SK-N-SH (cell line): ENCODE measurements around the gene SLC52A3. TPM values are rescaled to one million over a fixed set of nuclear protein-coding genes. Genes with fewer than 3 reads are reported as not detected.
"Not testable (repeated sequence)": the region's sequence is repeated elsewhere in the genome, so short reads cannot be mapped to it uniquely, and the experiment has no call there.

Experiments
- CTCF ChIA-PET: fragments of 300-600, 350-600 bp; formaldehyde crosslinking; extraction: SDS; loops from one replicate; lab custom pipeline; 2021; lab: Yijun Ruan, JAX
- POLR2A ChIA-PET: fragments of 350-600 bp; sonication (Branson Sonifier 250); formaldehyde crosslinking; extraction: SDS; loops from one replicate; lab custom pipeline; 2020; ENCODE audit warnings: antibody characterized with exemption, inconsistent platforms; lab: Yijun Ruan, JAX
- DNase-seq: peaks from one replicate; pipeline ENCODE4 v3.0.0; 2012
- H2AFZ ChIP-seq: fragments of 200-600 bp; sonication (generic); 2 replicates; pipeline ENCODE4 v1.8.1; 2016; ENCODE audit warnings: antibody characterized with exemption, mild to moderate bottlenecking, low read depth
- H3F3A ChIP-seq: fragments of 200-600 bp; sonication (generic); replicated peaks from 2 replicates; pipeline ENCODE3; 2016; ENCODE audit warnings: antibody characterized with exemption, mild to moderate bottlenecking; ENCODE audit not compliant: insufficient read depth
- H3K27ac ChIP-seq, 2 experiments: fragments of 200-500 bp in 1 of 2; fragments of 200-600 bp in 1 of 2; sonication (Bioruptor generic) in 1 of 2; sonication (generic), shearing (Covaris generic) in 1 of 2; 2 replicates each; pipeline versions ENCODE4 v1.5.1 to v1.6.1; 2014 to 2016; ENCODE audit warnings: low read depth in 2 of 2, inconsistent platforms in 1 of 2, low read length in 1 of 2, mild to moderate bottlenecking in 1 of 2, mixed read lengths in 1 of 2
- H3K27me3 ChIP-seq: fragments of 200-600 bp; sonication (generic), shearing (Covaris generic); 2 replicates; pipeline ENCODE4 v1.6.1; 2016; ENCODE audit warnings: mixed run types; ENCODE audit not compliant: insufficient read depth
- H3K36me3 ChIP-seq, 2 experiments: fragments of 200-500 bp in 1 of 2; fragments of 200-600 bp in 1 of 2; sonication (Bioruptor generic) in 1 of 2; sonication (generic) in 1 of 2; replicated peaks in 1 of 2; 2 replicates each; pipeline versions ENCODE3 to v1.5.1; 2014 to 2016; ENCODE audit warnings: low read length in 1 of 2, mild to moderate bottlenecking in 1 of 2; ENCODE audit not compliant: insufficient read depth in 2 of 2, control insufficient read depth in 1 of 2
- H3K4me1 ChIP-seq, 2 experiments: fragments of 200-500 bp in 1 of 2; fragments of 200-600 bp in 1 of 2; sonication (Bioruptor generic) in 1 of 2; sonication (generic), shearing (Covaris generic) in 1 of 2; 2 replicates each; pipeline versions ENCODE4 v1.5.1 to v1.6.1; 2014 to 2016; ENCODE audit warnings: low read depth in 1 of 2, low read length in 1 of 2, mixed run types in 1 of 2; ENCODE audit not compliant: insufficient read depth in 2 of 2, control insufficient read depth in 1 of 2
- H3K4me2 ChIP-seq: fragments of 200-600 bp; sonication (generic), shearing (Covaris generic); 2 replicates; pipeline ENCODE4 v1.6.1; 2017; ENCODE audit warnings: mixed run types
- H3K4me3 ChIP-seq, 2 experiments: fragments of 200-500 bp in 1 of 2; fragments of 200-600 bp in 1 of 2; sonication (Bioruptor generic) in 1 of 2; sonication (generic), shearing (Covaris generic) in 1 of 2; 2 replicates each; pipeline versions ENCODE4 v1.5.1 to v1.8.1; 2014 to 2016; ENCODE audit warnings: low read depth in 2 of 2, inconsistent platforms in 1 of 2, low read length in 1 of 2, mild to moderate bottlenecking in 1 of 2, mixed read lengths in 1 of 2, moderate library complexity in 1 of 2
- H3K79me2 ChIP-seq: fragments of 200-600 bp; sonication (generic); 2 replicates; pipeline ENCODE4 v1.8.1; 2017; ENCODE audit warnings: mild to moderate bottlenecking; ENCODE audit not compliant: insufficient read depth
- H3K9ac ChIP-seq: fragments of 200-600 bp; sonication (generic); 2 replicates; pipeline ENCODE4 v1.6.1; 2017; ENCODE audit warnings: mixed run types
- H3K9me2 ChIP-seq: fragments of 200-600 bp; sonication (generic); 2 replicates; pipeline ENCODE4 v1.6.1; 2017; ENCODE audit warnings: mixed run types
- H3K9me3 ChIP-seq: fragments of 200-600 bp; sonication (generic); 2 replicates; pipeline ENCODE4 v1.6.1; 2017; ENCODE audit warnings: mixed run types, mild to moderate bottlenecking, moderate library complexity
- H4K20me1 ChIP-seq: fragments of 200-600 bp; sonication (generic); 2 replicates; pipeline ENCODE4 v1.6.1; 2017; ENCODE audit warnings: mild to moderate bottlenecking, mixed run types; ENCODE audit not compliant: insufficient read depth
- CHD2 ChIP-seq: fragments of 150-350 bp; IDR thresholded peaks from 2 replicates; pipeline ENCODE4 v1.6.1; 2018; ENCODE audit warnings: low read length; ENCODE audit not compliant: partially characterized antibody
- NRF1 ChIP-seq: IDR thresholded peaks from 2 replicates; pipeline ENCODE4 v1.6.1; 2012; ENCODE audit warnings: low read depth, mild to moderate bottlenecking, low read length
- POLR2AphosphoS5 ChIP-seq: IDR thresholded peaks from 2 replicates; pipeline ENCODE4 v1.6.1; 2012; ENCODE audit warnings: low read depth, low read length
- RFX5 ChIP-seq: IDR thresholded peaks from 2 replicates; pipeline ENCODE4 v1.6.1; 2012; ENCODE audit warnings: mild to moderate bottlenecking, improper control_type of control experiment, low read length
- TEAD4 ChIP-seq: IDR thresholded peaks from 2 replicates; pipeline ENCODE4 v1.4.0; 2012; ENCODE audit warnings: mild to moderate bottlenecking, borderline replicate concordance; ENCODE audit not compliant: insufficient read depth
- WGBS: methylation state at CpG from one replicate; pipeline ENCODE4 v1.1.6; 2017; ENCODE audit warnings: low lambda C conversion rate; 5-methylcytosine and 5-hydroxymethylcytosine counted together
- polyA plus RNA-seq, 3 experiments: library from polyadenylated mRNA; depleted of rRNA; stranded (reverse); fragments of >200 nt; gene quantifications; 2 replicates each; pipeline ENCODE4 v1.2.3, GENCODE V29; 2012
- TF ChIP-seq, protein P1 (sequence below): IDR thresholded peaks from 2 replicates; pipeline ENCODE4; 2012
- TF ChIP-seq, protein P2 (sequence below): IDR thresholded peaks from 2 replicates; pipeline ENCODE4 v1.4.0; 2012; ENCODE audit warnings: low read depth, borderline replicate concordance
- TF ChIP-seq, protein P3 (sequence below): fragments of 150-350 bp; IDR thresholded peaks from 2 replicates; pipeline ENCODE4 v1.6.1; 2016; ENCODE audit warnings: mild to moderate bottlenecking, low read depth, low read length
- TF ChIP-seq, protein P4 (sequence below): fragments of 200-600 bp; sonication (generic); IDR thresholded peaks from 2 replicates; pipeline ENCODE4 v1.6.1; 2017; ENCODE audit warnings: antibody characterized with exemption, mild to moderate bottlenecking, moderate library complexity

SLC52A3 gene
- polyA plus RNA-seq, 1 of the 3 experiments (the other 2 are of a cell fraction), result not detected

DNA sequence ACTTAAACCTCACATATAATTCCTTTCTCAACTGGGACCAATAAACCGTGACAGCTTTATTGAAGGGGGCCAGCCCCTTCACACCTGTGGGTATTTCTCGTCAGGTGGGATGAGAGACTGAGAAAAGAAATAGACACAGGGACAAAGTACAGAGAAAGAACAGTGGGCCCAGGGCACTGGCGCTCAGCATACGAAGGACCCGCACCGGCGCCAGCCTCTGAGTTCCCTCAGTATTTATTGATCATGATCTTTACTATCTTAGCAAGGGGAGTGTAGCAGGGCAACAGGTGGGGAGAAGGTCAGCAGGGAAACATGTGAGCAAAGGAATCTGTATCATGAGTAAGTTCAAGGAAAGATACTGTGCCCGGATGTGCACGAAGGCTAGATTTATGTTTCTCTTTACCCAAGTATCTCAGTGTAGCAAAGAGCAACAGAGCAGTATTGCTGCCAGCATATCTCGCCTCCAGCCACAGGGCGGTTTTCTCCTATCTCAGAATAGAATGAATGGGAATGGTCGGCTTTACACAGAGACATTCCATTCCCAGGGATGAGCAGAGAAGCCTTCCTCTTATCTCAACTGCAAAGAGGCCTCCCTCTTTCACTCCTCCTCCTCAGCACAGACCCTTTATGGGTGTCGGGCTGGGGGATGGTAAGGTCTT is 43.6 kb upstream of the SLC52A3 start:
- H3K27me3 ChIP-seq, H3K27ac ChIP-seq, H3K36me3 ChIP-seq, H3K4me3 ChIP-seq, H3K9me3 ChIP-seq, H3K9me2 ChIP-seq, H3F3A ChIP-seq, H3K4me1 ChIP-seq, H3K79me2 ChIP-seq, H3K4me2 ChIP-seq, H3K9ac ChIP-seq, POLR2A ChIA-PET, H4K20me1 ChIP-seq, DNase-seq, H2AFZ ChIP-seq: not testable (repeated sequence)
- CTCF ChIA-PET, result interaction anchor here (1.3 to 1.4 kb wide), 2 partner anchors 144 to 297 kb away, joined by 3 to 6 read pairs; no protein-coding TSS in a partner anchor
- 56% methylated on average over 13 of the region's 13 CpGs for WGBS

DNA sequence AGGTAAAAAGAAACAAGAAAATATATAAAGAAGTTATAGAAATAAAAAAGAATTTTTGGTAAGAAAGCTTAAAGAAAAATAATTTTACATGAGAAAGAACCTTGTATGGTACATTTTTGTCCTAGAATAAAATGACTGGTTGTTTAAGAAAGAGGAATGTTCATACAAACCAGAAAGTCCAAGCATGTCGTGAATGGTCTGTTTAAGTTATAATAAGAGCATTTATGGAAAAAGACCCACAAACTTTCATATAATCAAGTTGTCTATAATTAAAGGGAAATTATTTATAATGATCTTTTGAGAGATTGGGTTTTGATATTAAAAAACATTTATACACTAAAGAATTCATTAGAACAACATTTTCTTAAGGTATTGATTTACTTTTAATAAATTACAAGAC is 37.4 kb upstream of the SLC52A3 start:
- ChIA-PET CTCF (interaction anchor here (1.2 to 3.2 kb wide), 5 partner anchors 9 to 151 kb away, joined by 3 to 16 read pairs (median 4); no protein-coding TSS in a partner anchor), POLR2A (no interaction called here)
- Histone ChIP-seq H3K4me1 (no peaks in the 10 kb centered on the region), H3K27ac (no peak overlapping the region), H4K20me1 (no peaks in the 10 kb centered on the region), H3K9me2 (no peaks in the 10 kb centered on the region), H3K27me3 (no peaks in the 10 kb centered on the region), H3F3A (no peaks in the 10 kb centered on the region), H3K4me3 (no peak overlapping the region), H3K9ac (no peak overlapping the region), H2AFZ (no peak overlapping the region), H3K9me3 (peaks cover 9% of the 10 kb centered on the region), H3K79me2 (no peaks in the 10 kb centered on the region), H3K36me3 (no peaks in the 10 kb centered on the region), H3K4me2 (no peak overlapping the region)
- no peak for TF ChIP-seq CHD2
- no peak for TF ChIP-seq POLR2AphosphoS5
- TF ChIP-seq, protein P1, sequence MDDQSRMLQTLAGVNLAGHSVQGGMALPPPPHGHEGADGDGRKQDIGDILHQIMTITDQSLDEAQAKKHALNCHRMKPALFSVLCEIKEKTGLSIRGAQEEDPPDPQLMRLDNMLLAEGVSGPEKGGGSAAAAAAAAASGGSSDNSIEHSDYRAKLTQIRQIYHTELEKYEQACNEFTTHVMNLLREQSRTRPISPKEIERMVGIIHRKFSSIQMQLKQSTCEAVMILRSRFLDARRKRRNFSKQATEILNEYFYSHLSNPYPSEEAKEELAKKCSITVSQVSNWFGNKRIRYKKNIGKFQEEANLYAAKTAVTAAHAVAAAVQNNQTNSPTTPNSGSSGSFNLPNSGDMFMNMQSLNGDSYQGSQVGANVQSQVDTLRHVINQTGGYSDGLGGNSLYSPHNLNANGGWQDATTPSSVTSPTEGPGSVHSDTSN, result no peak
- no peak for TF ChIP-seq TEAD4
- TF ChIP-seq RFX5, result no peak
- TF ChIP-seq, protein P2, sequence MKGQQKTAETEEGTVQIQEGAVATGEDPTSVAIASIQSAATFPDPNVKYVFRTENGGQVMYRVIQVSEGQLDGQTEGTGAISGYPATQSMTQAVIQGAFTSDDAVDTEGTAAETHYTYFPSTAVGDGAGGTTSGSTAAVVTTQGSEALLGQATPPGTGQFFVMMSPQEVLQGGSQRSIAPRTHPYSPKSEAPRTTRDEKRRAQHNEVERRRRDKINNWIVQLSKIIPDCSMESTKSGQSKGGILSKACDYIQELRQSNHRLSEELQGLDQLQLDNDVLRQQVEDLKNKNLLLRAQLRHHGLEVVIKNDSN, result no peak
- TF ChIP-seq NRF1, result no peak
- TF ChIP-seq, protein P3, sequence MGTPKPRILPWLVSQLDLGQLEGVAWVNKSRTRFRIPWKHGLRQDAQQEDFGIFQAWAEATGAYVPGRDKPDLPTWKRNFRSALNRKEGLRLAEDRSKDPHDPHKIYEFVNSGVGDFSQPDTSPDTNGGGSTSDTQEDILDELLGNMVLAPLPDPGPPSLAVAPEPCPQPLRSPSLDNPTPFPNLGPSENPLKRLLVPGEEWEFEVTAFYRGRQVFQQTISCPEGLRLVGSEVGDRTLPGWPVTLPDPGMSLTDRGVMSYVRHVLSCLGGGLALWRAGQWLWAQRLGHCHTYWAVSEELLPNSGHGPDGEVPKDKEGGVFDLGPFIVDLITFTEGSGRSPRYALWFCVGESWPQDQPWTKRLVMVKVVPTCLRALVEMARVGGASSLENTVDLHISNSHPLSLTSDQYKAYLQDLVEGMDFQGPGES, result no peak
- TF ChIP-seq, protein P4, sequence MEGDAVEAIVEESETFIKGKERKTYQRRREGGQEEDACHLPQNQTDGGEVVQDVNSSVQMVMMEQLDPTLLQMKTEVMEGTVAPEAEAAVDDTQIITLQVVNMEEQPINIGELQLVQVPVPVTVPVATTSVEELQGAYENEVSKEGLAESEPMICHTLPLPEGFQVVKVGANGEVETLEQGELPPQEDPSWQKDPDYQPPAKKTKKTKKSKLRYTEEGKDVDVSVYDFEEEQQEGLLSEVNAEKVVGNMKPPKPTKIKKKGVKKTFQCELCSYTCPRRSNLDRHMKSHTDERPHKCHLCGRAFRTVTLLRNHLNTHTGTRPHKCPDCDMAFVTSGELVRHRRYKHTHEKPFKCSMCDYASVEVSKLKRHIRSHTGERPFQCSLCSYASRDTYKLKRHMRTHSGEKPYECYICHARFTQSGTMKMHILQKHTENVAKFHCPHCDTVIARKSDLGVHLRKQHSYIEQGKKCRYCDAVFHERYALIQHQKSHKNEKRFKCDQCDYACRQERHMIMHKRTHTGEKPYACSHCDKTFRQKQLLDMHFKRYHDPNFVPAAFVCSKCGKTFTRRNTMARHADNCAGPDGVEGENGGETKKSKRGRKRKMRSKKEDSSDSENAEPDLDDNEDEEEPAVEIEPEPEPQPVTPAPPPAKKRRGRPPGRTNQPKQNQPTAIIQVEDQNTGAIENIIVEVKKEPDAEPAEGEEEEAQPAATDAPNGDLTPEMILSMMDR, result no peak
- WGBS, result 2% methylated on average over 1 of the region's 1 CpG
- no peak for DNase-seq
